Amygdala (tissue), 56 donors: ENCODE results near the gene TMEM50A.
"Not testable (repeated sequence)": the region's sequence is repeated elsewhere in the genome, so short reads cannot be mapped to it uniquely, and the experiment has no call there.

Experiments used
- DNase-seq, 56 donors: peaks; one replicate each; lab custom pipeline; 2025; lab: John Stamatoyannopoulos, UW

TMEM50A gene

DNA sequence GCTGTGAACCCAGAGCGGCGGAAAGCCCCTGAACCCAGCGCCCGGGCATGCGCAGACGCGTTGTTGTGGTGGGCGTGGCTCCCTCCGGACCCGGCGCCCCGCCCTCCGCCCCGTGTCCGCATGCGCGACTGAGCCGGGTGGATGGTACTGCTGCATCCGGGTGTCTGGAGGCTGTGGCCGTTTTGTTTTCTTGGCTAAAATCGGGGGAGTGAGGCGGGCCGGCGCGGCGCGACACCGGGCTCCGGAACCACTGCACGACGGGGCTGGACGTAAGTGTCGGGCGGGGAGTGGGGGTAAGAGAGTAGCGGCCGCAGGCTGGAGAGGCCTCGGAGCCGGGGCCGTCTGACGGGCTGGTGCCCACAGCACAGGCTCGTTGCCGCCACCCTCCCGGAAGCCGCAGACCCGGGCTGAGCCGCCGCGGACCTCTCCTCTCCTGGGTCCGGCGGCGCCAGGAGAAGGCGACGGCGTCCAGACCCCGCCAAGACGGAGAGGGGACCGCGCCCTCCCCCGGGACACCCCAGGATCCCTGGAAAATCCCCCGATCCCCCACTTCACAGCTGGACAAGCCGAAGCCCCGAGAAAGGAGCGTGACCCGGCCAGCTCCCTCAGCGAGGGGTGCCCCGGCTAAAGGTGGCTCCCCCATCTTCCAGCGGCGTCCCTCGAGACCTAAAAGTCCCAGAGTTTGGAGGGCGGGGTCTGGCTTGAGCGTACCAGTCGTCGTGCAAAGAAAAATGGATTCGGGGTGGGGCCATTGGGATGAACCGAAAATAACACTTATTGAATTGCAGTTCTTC lies at the start of gene TMEM50A:
TMEM50A (plus strand) TSS at position 147 of the 794 bp plus-strand sequence. CDS start 2,153 bp downstream, outside the sequence.
- DNase-seq, result peak; percentile 41 to 93 (median 84)

DNA sequence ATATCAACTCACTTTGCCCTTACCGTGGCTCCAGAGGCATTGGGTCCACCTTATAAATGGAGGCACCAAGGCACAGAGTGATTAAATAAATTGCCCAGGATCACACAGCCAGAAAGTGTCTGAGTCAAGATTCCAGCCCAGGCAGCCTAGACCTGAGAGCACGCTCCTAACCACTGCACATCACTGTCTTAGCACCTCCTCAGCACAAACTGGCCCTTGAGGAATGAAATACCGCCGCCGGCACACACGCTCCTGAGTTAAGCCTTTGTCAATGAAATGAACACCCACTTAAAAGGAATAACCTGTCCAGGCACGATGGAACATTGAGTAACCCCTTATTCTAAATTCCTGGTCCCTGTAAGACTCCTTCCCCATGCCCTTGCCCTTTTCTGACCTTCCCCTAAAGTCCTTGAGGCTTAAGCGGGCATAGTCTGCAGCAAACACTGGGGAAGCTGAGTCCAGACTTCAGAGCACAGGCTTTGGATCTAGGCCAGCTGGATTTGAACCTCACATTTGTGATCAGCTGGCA lies 49.5 kb upstream of the TMEM50A start:
- DNase-seq, result not testable (repeated sequence)

DNA sequence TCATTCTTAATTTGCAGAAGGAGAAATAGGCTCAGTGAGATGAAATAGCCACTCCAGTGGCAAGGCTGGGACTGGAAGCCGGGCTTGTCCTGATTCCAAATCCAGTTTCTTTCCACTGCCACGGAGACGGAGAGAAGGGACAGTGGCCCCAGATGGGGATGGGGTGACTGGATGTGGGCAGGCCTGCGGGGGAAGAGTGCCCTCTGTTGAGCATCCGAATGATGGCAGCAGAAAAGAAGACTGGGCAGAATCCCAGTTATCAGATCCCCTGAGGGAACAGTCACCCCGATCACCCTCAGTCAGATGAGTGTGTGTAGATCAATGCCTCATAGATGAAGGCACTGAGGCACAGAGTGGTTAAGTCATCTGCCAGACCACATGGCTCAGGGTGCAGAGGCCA lies 48.1 kb upstream of the TMEM50A start:
- peak in 7 of 56 donors; percentile 4 to 24 (median 13) for DNase-seq

DNA sequence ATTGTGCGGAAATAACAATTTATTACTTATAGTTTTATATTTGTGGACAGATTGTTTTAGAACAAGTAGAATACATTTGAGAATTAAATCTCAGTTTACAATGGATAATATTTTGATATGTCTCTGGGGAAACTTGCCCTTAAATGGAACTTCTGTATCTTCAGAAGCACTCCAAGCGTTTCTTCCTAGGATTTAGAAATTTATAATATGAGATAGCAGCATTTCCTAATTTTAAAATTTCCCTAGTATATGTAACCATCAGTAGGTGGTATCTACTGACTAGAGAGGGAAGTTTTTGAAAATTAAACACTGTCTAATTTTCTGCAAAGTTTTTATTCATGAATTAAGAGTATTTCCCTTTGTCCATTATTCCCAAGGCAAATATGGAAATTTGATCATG lies 44.7 kb upstream of the TMEM50A start:
- not testable (repeated sequence) for DNase-seq

DNA sequence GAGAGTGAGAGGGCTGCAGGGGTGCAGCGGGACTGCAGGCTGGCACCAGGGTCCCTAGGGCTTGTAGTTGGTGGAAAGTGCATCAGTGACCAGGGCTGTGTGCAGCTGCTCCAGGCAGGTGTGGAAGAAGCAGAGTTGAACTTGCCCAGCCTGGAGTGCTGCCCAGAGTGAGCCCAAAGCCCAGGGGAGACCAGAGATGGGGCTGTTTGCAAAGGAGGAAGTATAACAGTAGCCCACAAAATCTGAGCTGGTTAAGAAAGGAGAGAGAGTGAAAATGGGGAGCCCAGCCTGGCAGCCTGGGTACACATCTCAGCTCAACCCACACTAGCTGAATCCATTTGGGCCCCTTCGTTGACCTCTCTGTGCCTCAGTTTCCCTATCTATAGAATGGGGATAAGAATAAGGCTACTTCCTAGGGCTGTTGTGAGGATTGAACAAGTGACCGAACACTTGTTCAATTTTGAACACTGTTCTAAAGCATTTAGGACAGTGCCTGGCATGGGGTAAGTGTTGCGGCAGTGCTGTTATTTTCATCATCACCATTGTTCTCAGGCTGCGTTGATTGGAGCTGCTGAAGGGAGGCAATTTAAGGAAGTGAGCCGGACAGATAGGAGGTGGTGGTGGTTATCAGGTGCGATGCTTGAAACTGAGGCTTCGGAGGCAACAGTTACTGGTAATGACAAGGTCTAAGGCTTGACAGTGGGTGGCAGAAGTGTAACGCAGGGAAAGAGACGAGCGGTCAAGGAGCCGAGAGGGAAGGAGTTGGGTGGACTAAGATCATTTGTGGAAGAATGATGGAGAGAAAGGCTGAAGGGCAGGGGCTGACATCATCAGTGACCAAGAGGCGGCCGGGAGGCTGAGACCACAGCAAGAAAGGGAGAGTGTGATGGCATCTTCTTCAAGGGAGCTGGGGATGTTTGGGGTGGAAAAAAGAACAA lies 43.0 kb upstream of the TMEM50A start:
- DNase-seq, result not testable (repeated sequence)

DNA sequence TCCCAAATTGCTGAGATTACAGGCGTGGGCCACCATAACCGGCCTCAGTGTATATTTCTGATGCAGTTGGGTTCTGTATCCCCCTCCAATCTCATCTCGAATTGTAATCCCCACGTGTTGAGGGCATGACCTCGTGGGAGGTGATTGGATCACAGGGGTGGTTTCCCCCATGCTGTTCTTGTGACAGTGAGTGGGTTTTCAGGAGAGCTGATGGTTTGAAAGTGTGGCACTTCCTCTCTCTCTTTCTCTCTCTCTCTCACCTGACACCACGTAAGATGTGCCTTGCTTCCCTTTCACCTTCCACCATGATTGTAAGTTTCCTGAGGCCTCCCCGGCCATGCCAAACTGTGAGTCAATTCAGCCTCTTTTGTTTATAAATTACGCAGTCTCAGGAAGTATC lies 41.6 kb upstream of the TMEM50A start:
- DNase-seq, result not testable (repeated sequence)

DNA sequence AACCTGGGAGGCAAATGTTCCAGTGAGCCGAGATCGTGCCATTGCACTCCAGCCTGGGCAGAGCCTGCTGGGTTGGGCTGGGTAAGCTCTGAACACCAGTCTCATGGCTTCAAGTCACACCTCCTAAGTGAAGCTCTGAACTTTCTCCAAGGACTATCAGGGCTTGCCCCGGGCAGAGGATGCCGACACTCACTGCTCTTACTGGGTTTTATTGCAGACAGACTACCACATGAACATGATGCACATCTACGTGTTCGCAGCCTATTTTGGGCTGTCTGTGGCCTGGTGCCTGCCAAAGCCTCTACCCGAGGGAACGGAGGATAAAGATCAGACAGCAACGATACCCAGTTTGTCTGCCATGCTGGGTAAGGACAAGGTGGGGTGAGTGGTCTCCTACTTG lies 37.4 kb upstream of the TMEM50A start:
- DNase-seq, result not testable (repeated sequence)

DNA sequence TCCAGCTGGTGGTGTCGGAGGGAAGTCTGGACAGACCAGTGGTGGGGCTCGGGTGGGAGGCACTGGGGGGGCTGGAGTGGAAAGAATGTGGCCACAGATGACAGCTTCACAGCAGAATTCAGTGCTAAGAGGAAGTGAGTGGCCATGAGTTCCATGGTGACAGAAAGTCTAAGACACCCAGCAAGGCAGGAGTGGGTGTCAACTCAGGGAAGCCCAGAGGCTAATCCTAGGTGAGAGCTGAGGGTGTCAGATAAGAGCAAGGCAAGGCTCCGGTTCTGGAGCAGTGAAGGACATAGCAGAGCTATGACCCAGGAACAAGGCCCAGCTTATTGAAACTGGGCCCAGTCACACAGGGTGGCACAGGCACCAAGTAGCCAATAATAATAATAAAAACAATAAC lies 35.8 kb upstream of the TMEM50A start:
- DNase-seq, result not testable (repeated sequence)

DNA sequence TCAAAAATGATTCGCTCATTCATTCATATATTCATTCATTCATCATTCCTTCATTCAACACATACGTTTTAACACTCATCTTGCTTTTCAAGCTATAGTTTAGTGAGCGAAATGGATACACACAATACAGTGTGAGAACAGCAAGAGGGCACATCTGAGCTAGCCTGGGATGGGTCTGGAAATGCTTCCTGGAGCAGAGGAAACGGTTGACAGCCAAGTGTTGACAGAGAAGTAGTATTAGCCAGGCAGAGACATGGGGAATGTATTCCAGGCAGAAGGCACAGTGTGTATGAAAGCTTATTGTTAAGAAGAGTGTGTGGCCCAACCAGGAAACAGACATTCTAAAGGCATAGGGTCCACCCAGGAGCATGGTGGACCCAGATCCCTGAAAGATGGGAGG lies 33.2 kb upstream of the TMEM50A start:
- not testable (repeated sequence) for DNase-seq

DNA sequence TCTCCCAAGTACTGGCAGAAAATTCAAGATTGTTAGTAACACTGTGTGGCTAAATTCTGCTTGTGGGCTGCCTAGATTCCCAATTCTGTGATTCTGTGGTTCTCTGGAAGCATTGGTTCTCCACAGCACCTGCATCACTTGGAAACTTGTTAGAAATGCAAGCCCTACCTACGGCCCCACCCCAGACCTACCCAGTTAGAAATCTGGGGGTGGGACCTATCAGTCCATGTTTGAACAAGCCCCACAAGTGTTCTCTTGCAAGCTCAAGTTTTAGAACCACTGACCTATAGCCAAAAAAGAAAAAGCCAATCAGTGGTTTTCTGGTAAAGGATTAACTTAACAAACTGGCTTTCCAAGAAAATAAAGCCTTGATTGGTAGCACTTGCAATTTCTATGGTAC lies 30.0 kb upstream of the TMEM50A start:
- DNase-seq, result not testable (repeated sequence)

DNA sequence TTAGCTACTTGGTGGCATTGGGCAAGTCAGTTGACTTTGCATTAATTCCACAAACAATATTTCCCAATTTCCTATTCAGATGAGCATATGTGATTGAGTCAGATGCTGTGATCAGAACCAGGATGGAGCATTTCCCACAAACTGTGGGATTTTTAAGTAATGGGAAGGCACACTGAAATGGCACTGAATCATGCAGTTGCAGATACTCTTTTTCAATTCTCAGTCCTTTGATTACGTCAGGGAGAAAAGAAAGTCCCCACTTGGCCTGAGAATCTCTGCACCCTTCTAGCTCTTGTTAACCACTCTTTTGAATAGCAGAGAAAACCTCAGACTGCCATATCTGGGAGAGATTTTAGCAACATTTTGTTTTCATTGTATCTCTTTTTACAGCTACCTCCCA lies 29.0 kb upstream of the TMEM50A start:
- not testable (repeated sequence) for DNase-seq

DNA sequence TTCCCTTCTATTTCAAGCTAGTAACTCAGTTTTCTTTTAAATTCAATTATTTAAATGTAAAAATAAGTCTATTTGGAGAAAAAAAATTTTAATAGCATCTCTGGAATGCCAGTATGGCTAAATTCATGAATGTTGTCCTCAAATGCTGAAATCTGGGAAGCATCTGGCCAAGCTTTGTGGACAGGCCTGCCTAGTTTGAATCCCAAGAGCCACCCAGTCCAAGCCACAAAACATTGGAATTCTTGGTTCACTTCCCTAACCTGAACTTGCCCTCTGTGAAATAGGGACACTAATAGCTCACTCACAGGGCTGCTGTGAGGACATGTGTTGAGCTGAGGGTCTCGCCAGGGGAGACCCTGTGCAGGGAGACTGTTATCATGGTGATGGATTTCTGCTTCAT lies 28.6 kb upstream of the TMEM50A start:
- not testable (repeated sequence) for DNase-seq

DNA sequence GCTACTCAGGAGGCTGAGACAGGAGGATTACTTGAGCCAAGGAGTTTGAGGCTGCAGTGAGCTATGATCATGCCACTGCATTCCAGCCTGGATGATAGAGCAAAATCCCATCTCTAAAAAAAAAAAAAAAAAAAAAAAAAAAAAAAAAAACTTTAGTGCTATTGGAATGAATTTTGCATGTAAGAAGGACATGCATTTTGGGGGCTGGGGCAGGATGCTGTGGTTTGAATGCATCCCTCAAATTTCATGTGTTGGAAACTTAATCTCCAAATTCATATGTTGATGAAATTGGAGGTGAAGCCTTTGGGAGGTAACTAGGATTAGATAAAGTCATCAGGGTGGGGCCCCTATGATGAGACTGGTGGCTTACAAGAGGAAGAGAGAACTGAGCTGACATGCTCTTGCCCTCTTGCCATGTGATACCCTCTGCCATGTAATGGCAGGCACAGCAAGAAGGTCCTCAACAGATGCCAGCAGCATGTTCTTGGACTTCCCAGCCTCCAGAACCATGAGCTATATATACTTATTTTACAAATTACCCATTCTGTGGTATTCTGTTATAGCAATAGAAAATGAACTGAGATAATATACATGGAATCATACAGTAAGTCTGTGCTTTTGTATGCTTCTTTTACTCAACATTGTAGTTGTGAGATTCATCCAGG lies 25.2 kb upstream of the TMEM50A start:
- DNase-seq, result not testable (repeated sequence)

DNA sequence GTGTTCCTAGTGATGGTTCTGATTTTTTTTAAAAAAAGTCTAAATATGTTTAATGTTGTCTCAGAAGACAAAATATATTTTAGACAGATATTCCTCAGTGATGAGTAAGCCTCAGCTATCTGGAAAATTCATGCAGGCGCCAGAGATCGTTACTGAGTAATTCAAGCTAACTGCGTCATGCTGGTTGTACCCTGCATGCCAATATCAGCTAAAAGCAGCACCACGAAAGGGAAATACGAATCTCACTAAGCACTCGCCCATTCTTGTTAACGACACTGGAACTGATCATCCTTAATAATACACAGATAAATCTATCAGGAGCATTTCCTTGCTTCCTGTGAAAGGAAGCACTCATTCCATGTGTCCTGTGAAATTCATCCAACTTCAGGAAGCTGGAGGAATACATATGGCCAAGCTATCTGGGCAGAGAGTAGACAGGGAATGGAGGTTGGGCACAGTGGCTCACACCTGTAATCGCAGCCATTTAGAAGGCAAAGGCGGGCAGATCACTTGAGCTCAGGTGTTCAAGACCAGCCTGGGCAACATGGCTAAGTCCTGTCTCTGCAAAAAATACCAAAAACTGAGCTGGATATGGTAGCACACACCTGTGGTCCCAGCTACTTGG lies 17.7 kb upstream of the TMEM50A start:
- peak in 2 of 56 donors; percentile 8 to 45 for DNase-seq

DNA sequence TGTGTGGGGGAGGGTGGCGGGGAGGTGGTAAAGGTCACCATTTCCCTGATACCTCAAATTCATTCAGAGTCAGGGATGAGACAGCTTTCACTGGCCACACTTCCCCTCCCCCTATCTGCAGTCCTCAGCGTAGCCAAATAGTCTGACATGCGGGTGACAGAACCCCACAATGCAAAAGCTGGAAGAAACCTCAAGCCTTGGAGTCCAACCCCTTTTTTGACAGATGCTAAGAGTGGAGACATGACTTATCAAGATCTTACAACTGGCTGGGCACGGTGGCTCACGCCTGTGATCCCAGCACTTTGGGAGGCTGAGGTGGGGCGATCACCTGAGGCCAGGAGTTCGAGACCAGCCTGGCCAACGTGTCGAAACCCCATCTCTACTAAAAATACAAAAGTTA lies 16.0 kb upstream of the TMEM50A start:
- DNase-seq, result not testable (repeated sequence)

DNA sequence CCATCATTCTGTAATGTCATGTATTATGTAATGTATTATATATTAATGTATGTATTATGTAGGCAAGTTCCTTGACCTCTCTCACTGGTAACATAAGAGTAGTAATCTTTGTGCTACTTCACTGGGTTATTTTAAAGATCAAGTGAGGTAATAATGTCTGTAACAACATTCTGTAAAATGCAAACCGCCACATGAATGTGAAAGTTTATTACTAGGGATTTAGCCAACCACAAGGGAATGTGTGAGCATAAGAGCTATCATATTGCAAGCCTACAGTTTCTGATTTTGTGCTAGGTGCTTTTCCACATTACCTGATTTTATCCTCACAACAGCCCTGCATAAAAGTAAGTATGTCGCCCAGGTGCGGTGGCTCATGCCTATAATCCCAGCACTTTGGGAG lies 13.7 kb upstream of the TMEM50A start:
- DNase-seq, result not testable (repeated sequence)

DNA sequence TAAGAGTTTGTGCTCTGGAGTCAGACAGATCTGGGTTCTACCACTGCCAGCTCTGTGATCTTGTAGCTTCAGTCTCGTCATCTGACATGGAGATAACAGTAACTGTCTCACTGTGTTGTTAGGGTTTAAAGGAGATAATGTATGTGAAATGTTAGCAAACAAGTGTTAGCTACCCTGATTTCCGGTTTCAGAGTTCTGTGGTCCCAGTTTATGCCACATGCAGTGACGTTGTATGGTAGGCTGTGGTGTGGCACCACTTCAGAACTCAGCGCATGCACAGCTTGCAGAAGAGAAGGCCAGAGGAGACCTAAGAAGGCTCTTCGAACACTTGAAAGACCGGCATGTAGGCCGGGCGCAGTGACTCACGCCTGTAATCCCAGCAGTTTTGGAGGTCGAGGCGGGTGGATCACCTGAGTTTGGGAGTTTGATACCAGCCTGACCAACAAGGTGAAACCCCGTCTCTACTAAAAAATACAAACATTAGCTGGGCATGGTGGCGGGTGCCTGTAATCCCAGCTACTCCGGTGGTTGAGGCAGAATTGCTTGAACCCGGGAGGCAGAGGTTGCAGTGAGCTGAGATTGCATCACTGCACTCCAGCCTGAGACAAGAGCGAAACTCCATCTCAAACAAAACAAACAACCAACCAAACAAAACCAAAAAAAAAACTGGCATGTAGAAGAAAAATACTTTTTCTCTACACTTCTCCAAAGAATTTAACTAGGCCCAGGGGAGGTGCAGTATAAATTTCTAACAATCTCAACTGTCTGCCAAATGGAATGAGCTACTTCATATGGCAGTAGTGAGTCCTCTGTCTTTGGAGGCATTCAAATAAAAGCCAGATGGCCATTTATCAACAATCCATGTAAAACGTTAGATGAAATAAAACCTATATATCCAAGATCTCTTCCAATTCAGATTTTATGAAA lies 10.0 kb upstream of the TMEM50A start:
- not testable (repeated sequence) for DNase-seq

DNA sequence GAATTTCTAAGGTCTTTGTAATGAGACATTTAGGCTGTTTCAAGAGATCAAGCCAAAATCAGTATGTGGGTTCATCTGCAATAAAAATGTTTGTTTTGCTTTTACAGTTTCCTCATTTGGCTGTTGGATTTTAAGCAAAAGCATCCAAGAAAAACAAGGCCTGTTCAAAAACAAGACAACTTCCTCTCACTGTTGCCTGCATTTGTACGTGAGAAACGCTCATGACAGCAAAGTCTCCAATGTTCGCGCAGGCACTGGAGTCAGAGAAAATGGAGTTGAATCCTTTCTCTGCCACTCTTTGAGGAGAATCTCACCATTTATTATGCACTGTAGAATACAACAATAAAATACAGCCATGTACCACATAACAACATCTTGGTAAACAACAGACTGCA lies 9.3 kb upstream of the TMEM50A start:
- DNase-seq, result not testable (repeated sequence)

DNA sequence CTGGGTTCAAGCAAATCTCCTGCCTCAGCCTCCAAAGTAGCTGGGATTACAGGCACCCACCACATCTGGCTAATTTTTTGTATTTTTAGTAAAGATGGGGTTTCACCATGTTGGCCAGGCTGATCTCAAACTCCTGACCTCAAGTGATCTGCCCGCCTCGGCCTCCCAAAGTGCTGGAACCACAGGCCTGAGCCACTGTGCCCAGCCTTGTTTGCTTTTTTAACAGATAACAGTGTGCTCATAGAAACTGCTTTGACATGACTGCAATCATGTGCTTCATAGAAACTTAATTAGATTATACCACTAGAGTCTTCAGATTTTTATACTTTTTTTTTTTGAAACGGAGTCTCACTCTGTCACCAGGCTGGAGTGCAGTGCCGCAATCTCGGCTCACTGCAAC lies 8.8 kb upstream of the TMEM50A start:
- not testable (repeated sequence) for DNase-seq
